Omental fat pad (tissue), 4 donors: ENCODE measurements around the gene GET4. TPM values are rescaled to one million over a fixed set of nuclear protein-coding genes. Genes with fewer than 3 reads are reported as not detected.
A peak's percentile ranks its signal among the peaks of the same experiment; 100 is the strongest.
"Not testable (repeated sequence)": the region's sequence is repeated elsewhere in the genome, so short reads cannot be mapped to it uniquely, and the experiment has no call there.

ENCODE experiments used
- ATAC-seq: fragments of 150-250 bp; one replicate; pipeline ENCODE4 v1.9.1; 2016; ENCODE audit warnings: mild to moderate bottlenecking, moderate library complexity; ENCODE audit not compliant: low FRiP score
- DNase-seq: peaks from one replicate; pipeline ENCODE4 v3.0.0-alpha.2; 2019; ENCODE audit warnings: low spot score
- total RNA-seq, 4 donors: library from RNA; depleted of rRNA; stranded (reverse); fragments of >200 nt; gene quantifications; one replicate each; pipeline ENCODE4 v1.1.0, GENCODE V29; 2016
- TF ChIP-seq, protein P1 (sequence below), 3 donors: fragments of 450-650 bp; IDR thresholded peaks; one replicate each; pipeline ENCODE4 v1.5.1; 2016 to 2017; ENCODE audit warnings: antibody characterized with exemption in 3 of 3, mild to moderate bottlenecking in 3 of 3, moderate library complexity in 2 of 3

GET4 gene
- total RNA-seq, 4 donors from 2014 or later = 18.7 to 28.5 (median 23.5) TPM

DNA sequence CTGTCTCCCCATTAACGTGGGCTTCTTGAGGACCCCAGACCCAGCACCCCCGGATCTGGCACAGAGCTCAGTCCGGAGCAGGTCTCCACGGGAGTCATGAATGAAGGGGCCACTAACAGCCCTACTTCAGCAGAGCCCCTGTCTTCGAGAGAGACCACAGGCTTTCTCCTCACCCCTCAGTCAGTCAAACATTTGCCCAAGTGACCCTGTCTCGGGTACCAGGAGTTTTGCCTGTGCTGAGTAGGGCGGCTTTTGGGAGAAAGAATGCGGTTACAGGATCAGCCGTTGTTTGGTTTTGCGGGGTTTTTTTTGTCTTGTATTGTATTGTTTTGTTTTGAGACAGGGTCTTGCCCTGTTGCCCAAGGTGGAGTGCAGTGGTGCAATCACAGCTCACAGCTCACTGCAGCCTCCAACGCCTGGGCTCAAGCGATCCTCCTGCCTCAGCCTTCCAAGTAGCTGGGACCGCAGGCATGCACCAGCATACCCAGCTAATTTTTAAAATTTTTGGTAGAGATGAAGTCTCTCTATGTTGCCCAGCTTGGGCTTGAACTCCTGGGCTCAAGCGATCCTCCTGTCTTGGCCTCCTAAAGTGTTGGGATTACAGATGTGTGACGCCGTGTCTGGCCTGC lies 61.6 kb downstream of the GET4 start:
- DNase-seq = no peak
- ATAC-seq = no peak
- TF ChIP-seq, protein P1, sequence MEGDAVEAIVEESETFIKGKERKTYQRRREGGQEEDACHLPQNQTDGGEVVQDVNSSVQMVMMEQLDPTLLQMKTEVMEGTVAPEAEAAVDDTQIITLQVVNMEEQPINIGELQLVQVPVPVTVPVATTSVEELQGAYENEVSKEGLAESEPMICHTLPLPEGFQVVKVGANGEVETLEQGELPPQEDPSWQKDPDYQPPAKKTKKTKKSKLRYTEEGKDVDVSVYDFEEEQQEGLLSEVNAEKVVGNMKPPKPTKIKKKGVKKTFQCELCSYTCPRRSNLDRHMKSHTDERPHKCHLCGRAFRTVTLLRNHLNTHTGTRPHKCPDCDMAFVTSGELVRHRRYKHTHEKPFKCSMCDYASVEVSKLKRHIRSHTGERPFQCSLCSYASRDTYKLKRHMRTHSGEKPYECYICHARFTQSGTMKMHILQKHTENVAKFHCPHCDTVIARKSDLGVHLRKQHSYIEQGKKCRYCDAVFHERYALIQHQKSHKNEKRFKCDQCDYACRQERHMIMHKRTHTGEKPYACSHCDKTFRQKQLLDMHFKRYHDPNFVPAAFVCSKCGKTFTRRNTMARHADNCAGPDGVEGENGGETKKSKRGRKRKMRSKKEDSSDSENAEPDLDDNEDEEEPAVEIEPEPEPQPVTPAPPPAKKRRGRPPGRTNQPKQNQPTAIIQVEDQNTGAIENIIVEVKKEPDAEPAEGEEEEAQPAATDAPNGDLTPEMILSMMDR (IDR thresholded peaks at IDR 0.05) = no peak

DNA sequence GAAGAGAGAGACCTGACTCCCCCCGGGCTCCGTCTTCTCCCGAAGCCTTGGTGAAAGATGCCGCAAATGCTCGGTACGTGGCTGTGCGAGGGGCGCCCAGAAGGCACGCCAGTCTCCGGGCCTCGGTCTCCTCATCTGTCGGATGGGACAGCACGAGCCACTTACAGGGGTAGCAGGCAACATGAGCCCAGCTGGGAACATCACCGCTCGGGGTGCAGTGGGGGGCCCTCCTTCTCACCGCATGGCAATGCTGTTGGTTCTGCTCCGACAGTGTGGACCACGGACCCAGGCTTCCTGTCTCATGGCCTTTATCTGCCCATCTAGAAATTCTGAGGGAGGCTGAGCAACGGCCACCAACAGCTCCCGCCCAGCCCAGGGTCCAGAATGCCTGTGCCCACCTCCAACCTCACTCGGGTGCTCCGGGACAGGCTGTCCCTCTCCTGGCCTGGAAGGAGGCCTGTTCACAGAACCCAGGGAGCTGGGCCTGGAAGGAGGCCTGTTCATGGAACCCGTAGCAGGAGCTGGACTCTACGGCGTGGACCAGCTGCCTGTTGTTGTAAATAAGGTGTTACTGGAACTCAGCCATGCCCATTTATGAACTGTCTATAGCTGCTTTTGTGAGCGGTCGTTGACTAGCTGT lies 62.3 kb downstream of the GET4 start:
- TF ChIP-seq, protein P1 (IDR thresholded peaks at IDR 0.05) = no peak
- ATAC-seq (no peak), DNase-seq (no peak)

DNA sequence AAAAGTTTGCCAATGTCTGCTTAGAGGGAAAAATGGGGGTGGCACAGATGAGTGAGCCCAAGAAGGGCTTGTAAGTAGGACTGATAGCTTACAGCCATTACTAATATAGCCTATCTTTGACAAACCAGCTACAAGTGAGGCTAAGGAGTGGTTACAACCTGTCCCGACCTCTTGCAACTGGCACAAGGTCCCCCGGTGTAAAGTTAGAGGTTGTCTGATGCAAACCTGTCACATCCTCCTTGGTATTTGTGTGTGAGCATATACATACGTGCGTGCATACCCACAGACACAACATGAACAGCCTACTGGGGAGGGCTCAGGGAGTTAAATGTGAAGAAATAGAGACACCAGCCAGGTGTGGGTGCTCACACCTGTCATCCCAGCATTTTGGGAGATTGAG lies 63.5 kb downstream of the GET4 start:
- ATAC-seq = no peak
- DNase-seq = no peak

DNA sequence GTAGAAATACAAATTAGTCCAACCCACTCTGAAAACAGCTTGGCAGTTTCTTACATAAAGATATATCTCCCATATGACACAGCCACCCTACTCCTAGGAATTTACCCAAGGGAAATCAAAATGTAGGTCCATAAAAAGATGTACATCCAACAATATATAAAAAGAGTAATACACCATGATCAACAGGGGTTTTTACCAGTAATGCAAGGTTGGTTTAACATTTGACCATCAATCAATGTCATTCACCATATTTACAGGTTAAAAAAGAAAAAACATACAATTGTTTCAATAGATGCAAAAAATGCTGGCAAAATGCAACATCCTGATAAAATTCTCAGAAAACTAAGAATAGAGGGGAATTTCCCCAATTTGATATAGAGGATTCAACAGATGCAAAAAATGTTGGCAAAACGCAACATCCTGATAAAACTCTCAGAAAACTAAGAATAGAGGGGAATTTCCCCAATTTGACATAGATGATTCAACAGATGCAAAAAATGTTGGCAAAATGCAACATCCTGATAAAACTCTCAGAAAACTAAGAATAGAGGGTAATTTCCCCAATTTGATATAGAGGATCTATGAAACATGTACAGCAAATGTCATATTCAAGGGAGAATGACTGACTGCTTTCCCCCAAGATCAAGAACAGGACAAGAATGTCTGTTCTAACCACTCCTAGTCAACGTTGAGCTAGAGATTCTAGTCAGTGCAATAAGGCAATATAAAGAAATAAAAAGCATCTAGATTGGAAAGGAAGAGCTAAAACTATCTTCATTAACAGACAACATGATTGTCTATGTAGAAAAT lies 64.5 kb downstream of the GET4 start:
- TF ChIP-seq, protein P1 (IDR thresholded peaks at IDR 0.05) = no peak
- no peak for ATAC-seq
- no peak for DNase-seq

More for the DNA sequence above, 63.5 kb downstream of the GET4 start:
- TF ChIP-seq, protein P1 (IDR thresholded peaks at IDR 0.05) = no peak

DNA sequence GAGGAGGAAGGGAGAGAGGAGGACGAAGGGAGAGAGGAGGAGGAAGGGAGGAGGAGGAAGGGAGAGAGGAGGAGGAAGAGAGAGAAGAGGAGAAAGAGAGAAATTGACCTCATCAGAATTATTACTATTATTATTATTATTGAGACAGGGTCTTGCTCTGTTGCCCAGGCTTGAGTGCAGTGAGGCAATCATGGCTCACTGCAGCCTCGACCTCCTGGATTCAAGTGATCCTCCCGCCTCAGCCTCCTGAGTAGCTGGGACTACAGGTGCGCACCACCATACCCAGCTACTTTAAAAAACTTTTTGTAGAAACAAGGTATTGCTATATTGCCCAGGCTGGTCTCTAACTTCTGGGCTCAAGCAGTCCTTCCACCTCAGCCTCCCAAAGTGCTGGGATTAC lies 67.4 kb downstream of the GET4 start:
- not testable (repeated sequence) for ATAC-seq, DNase-seq

DNA sequence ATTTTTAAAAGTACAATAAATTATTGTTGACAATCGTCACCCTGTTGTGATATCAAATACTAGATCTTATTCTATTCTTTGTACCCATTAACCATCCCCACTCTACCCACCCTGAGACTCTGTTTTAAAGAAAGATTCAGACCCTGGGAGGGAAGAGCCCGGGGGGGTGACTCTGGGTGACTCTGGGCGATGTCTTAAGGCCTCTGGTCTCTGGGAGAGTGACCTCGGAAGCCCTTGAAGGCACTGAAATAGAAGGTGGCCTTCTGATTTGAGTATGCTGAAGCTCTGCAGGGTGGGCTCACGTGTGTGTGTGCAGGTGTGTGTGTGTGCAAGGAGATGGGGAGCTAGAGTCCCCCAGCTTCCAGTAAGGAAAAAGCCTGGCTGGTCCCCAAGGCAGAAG lies 68.4 kb downstream of the GET4 start:
- DNase-seq = no peak
- ATAC-seq = no peak
- TF ChIP-seq, protein P1 (IDR thresholded peaks at IDR 0.05) = no peak

DNA sequence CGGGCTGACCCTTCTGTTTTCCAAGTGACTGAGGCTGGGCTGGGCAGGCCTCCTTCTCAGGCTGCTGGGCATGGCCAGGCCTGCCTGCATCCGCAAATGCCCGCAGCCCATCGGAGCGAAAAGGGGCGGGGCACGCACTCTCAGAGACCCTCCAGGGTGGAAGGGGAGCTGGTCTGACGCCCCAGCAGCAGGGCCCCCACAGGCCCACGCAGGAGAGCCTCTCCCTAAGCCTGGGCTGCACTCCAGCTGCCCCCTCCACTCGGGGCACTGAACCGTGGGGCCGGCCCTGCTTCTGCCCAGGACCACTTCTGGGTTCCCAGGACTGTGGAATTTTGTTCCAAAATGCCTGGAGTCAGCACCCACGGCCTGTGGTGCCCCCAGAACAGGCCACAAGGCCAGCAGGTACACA lies 68.8 kb downstream of the GET4 start:
- ATAC-seq (peak; percentile 11), DNase-seq (no peak)
- TF ChIP-seq, protein P1 (IDR thresholded peaks at IDR 0.05) = no peak
